HG02623 (cell line): Measurements from ENCODE around the gene SLX9.
"Not testable (repeated sequence)": the region's sequence is repeated elsewhere in the genome, so short reads cannot be mapped to it uniquely, and the experiment has no call there.

ENCODE experiments used
- ATAC-seq: cut with Tn5 transposase; IDR thresholded peaks from one replicate; pipeline ENCODE4 v1.9.1; 2021; ENCODE audit warnings: moderate library complexity; ENCODE audit not compliant: unreplicated experiment

Gene SLX9

DNA sequence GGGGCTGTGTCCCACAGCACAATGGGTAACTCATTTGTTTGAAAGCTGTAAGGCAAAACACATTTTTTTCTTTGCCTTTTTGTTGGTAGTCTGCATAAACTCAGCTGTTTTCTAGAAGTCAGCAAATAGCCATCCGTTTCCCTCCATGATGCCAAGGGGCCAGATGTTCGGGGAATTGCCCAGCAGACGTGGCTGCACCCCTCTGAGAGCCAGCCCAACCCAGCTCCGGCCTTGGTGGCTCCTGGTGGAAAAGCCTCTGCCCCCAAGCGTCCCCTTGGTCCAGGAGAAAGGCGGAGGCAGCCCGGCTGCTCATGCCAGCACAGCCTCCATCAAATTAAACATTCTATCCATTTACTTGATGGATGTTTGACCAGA, 76.2 kb downstream of the SLX9 start:
- no peak for ATAC-seq

DNA sequence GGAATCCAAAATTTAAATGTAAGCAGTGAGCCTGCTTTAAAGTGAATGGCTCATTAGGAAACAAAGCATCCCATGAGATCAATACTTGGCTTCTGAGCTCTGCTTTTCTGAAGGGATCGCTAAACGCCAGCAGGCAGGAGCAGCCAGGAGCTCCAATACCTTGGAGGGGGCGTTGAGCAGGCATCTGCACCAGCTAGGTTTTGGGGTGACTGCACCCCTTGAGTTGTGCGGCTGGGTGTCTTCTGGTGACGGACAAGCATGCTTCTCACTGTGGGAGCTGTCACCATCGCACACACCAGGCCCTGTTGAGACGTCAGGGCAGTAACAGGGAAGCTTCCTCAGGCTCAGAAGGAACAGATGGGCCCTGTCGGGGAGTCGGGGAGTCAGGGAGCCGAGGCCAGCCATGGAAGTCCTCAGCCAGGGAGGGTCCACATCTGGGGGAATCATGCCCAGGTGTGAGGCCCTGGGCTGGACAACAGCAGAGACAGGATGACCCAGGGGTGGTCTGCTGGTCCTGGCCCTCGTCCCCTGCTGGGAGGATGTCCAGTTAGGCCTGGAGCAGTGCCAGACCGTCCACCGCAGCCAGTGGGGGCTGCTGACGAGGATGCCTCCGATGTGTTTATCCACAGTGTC, 76.7 kb downstream of the SLX9 start:
- no peak for ATAC-seq

DNA sequence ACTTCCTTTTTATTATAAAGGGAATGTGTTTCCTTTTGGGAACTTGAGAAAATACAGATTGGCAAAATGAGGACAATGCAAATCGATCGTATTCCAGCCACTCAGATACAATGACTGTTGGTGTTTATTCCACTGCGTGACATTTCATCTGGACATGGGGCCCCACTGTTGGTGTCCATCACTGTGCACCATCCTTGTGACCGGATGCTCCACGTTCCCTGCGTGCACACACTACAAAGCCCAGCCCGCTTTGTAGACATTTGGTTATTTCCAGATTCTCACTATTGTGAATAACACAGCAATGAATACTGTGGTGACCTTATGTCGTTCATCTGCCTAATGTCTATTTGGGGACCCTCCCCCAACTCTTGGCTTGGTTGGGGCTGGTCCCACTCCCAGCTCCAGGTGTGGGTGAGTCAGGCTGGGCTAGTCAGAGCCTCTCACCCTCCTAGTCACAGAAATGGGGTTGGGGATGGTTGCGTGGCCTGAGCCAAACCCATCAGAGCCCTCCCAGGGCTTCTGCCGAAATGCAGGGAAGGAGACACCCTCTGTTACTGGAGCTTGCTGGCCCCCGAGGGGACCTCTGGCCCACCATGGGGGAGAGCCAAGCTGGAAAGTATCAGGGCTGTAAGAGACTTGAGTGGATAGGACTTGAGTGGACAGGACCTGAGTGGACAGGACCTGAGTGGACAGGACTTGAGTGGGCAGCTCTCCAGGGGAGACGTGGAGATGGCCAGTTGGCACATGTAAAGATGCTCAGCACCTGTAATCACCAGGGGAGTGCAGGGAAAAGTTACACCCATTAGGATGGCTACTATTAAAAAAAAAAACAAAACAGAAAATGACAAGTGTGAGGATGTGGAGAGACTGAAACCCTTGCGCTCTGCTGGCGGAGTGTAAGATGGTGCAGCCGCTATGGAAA, 77.5 kb downstream of the SLX9 start:
- ATAC-seq = no peak

DNA sequence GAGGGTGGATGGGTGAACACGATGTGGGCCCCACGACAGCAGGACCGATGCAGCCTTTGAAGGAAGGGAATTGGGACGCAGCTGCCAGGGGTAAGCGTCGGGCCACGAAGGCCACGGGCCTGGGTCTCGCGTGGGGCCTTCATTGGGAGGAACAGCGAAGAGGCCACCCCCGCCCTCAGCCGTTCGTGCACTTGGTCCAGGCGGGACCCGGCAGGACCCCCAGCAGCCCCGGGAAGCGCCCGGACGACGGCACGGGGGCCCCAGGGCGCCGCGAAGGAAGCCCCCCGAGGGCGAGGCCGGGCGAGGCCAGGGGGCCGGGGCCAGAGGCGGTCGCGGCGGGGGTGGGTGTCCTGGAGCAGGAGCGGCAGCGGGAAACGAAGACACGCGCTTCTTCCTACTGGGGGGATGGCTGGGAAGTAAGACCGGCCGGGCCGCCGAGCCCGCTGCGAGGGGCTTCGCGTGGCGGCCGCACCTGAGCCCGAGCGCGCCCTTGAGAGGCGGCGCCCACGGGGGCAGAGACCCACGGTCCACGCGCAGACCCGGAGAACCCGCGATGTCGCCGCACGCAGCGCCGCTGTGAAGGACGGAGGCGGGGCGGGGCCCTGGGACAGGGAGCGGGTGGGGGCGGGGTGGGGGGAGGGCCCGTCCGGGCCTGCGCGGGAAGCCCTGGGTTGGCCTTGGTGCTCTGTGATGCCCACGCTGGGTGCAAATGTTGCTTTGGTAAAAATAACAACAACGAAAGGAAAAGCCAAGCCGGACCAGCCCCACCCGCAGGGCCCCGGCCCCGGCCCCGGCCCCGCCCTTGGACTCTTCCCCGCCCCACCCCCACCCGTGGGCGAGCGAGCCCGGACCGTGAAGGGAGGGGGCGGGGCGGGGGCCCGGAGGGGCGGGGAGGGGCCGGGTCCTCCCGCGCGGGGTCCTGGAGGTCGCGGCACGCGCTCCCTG, 78.6 kb downstream of the SLX9 start:
- ATAC-seq = no peak

DNA sequence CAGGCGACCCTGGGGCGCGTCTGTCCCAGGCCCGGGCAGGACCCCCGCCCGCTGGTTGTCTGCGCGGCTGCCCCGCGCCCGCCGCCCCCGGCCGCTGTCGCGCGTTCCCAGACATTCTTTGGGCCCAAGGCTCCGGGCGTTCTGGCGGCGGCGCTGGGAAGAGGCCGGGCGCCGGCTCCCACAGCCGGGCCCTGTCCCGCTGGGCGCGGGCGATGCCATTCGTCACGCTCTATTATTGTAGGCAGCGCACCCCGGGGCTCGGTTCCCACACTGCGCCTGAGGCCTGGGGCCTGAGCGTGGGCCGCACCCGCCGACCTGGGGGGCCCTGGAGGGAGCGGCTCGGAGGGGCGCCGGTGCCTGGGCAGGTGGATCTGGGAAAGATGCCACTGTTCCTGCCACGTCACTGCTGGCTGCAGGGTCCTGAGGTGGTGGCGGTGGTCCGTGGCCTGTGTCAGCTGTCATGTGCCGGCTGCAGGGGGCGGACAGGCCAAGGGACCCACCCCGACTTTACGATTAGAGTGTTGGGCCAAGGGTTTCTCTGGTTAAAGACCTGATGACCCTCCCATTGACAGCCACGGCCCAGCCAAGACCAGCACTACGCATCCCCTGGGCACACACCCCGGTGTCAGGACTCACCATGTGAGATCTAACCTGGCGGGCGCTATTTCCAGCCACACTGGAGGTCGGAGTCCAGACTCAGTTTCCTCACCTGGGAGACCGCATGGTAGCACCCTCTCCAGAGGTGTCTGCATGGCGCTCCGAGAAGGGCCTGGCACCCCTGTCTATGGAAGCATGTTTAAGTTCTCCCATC, 79.5 kb downstream of the SLX9 start:
- no peak for ATAC-seq

DNA sequence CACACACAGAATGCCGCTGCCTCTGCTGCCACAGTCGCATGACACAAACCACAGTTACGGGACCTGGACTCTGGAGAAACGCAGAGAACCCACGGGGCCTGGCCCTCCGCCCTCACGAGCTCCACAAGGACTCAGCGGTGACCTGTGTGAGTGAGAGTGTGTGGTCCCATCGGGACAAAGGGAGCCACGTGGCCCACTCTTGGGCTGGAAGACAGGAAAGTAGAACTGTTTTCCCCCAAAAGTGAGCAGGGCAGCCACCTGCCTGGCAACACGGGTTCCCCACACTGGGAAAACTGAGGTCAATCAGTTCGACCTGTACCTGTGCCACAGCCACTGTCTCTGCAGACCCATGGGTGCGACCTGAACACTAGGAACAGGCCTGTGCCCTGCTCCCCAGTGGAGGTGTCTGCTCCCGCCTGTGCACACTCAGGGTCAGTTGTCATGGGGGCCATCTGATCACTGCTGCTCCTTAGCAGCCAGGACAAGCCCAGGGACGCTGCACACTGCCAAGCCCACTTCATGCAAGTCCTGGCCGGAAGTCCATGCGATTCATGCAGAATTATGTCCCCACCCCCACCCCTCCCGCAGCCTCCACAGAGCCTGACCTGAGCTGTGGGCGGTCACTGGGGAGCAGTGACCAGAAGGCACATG, 80.2 kb downstream of the SLX9 start:
- no peak for ATAC-seq

DNA sequence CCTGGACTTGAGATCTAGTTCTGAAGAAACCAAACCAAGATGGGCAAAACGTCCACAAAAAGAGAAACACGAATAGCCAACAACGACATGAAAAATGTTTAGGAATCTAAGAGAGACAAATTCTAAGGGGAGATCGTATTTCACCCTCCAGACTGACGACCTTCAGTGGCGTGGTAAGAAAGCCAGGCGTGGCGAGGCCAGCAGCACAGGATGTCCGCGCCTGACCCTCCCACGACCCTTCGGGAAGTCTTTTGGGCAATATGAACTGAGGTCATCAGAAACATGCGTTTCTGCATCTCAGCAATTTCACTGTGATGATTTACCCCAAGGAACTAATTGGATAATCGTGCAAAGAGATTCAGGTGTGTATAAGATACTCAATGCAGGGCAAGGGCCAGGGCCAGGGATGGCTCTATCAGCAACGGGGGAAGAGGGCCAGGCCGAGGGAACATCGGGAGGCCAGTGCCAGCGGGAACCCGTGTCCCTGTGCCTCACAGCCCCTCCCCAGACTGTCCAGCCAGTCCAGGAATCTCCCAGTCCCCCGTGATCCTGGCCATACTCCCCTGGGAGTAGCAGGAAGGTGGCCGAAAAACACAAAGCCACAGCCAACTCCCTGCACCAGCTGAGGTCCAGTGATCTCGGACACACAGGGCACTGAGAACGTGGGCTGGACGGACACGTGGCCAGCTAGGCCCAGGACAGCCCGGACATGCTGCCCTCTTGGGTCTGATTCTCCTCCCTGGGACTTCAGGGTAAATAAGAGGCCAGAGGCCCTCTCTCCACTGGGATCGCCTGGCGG, 81.0 kb downstream of the SLX9 start:
- ATAC-seq = no peak

DNA sequence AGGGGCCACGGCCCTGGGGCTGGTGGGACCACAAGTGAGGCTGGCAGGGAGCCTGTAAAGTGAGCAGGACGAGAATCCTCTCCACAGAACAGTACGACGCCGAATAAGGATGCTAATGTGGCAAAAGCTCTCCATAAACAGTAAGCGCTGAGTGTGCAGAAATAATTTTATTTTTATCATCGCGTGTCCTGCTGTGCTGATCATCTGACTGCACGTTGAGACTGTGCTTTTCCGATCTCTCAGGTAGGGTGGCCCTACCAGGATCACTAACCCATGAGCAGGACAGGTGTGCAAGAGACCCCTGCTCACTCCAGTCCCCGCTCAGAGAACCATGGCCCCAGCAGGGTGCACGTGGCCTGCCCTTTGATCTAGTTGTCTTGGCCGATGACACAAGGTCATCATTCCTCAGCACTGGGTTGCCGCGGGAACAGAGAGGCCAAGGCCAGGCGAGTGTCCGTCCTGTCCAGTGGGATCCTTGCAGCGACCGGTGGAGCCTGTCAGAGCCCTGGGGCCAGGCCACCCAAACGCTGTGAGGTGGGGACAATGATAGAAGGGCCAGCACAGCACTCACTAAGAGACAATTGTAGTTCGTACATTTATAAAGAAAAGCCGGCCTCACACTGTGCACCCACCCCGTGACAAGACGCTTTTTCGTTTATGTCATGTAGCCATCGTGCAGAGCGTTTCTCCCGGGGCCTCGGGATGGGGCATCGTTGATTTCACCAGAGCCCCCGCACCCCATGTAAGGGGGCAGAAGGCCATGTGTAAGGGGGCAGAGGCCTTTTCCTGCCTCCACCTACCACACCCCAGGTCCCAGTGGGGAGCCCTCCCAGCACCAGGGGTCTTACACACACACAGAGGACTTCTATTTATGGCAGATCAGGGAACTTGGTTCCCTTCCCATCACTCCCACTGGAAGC, 81.9 kb downstream of the SLX9 start:
- ATAC-seq = no peak

DNA sequence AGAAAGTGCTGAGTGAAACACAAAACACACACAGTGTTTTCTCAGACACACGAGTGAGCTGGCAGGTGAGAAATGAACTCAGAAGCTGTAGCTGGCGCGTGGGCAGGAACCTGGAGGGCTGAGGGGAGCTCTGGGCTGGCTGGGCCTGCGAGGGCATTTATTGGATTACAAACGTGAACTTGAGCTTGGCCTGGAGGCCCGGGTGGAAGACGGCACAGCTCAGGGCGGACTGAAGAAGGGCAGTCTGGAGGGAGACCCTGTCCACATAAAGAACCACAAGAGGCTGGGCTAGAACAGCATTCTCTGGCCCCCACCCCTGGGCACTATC, 82.5 kb downstream of the SLX9 start:
- no peak for ATAC-seq

DNA sequence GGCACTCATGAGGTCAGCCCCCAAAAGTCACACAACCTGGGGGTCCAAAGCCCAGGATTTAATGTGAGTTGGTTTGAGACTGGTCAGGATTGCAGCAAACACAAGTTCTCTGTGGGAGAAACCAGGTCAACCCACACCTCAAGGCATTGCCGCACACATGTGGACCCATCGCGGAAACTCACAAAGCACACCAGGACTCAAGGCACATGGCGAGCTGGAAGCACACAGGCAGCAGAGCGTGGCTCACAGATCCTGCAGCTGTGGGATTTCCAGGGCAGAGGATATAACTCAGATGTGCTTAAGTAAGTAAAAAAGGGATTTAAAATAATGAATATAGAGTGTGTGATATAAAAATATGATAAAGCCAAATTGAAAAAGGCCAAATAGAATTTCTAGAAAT, 82.9 kb downstream of the SLX9 start:
- no peak for ATAC-seq

DNA sequence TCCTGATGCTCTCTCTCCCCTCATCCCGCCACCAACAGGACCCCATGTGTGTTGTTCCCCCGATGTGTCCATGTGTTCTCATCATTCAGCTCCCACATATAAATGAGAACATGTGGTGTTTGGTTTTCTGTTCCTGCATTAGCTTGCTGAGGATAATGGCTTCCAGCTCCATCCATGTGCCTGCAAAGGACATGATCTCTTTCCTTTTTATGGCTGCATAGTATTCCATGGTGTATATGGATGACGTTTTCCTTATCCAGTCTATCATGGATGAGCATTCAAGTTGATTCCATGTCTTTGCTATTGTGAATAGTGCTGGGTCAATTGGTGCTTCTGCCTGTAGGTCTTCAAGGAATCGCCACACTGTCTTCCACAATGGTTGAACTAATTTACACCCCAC, 84.7 kb downstream of the SLX9 start:
- not testable (repeated sequence) for ATAC-seq

DNA sequence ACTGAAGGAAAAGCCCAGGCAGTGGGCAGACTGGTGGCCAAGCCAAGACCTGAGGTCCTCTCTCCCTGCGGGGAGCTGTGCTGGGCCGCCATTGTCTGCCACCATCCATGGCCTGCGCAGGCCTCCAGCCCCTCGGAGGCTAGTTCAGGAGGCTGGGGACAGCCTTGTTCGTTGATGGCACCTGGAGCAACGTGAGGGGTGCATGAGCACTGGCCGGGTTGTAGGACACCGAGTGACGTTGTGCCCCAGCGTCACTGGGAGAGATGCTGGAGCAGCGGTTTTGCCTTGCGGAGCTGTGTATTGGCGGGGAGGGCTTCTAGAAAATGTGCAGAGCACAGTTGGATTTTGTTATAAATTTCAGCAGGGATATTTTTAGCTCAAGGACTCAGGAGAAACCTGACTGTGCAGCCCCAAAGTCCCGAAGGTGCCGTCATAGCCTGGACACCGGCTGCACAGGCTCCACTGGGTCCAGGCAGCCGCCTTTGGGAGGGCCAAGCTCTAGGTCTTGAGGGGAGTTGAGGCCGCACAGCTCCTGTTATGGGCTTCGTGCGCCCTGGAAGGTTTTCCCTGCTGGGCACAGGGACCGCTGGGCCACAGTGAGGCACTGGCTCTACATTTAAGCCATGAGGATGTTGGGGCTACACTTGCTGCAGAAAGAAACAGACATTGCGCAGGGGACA, 86.4 kb downstream of the SLX9 start:
- no peak for ATAC-seq
